Endothelial cell of umbilical vein (primary cell): ENCODE data around the gene PSKH1. TPM values are rescaled to one million over a fixed set of nuclear protein-coding genes. Genes with fewer than 3 reads are reported as not detected.

Experiments
- BruUV-seq: library from RNA; stranded (reverse); fragments of 400-500 nt; replicated peaks from 2 replicates; lab custom pipeline; 2021; lab: Mats Ljungman, UMichigan
- CTCF ChIA-PET: fragments of 300-600, 350-600 bp; sonication (Branson Sonifier 250); formaldehyde crosslinking; loops from one replicate; lab custom pipeline; 2021; ENCODE audit warnings: antibody characterized with exemption, inconsistent platforms; lab: Charles Lee
- POLR2A ChIA-PET: fragments of 300-600, 350-600 bp; sonication (Branson Sonifier 250); formaldehyde crosslinking; loops from one replicate; lab custom pipeline; 2021; ENCODE audit warnings: antibody characterized with exemption, inconsistent platforms; lab: Charles Lee
- DNase-seq: peaks from one replicate; pipeline ENCODE4 v3.0.0-alpha.2; 2011; ENCODE audit warnings: low read depth, low spot score
- FAIRE-seq: peaks from 2 replicates; lab custom pipeline; 2011; peaks lifted over from hg19 to GRCh38; lab: Jason Lieb, UNC
- H2AFZ ChIP-seq: 2 replicates; pipeline ENCODE4 v1.6.0; 2012; ENCODE audit warnings: low read depth, low read length, control low read depth, inconsistent platforms
- H3K27ac ChIP-seq: 2 replicates; pipeline ENCODE4 v1.5.1; 2011; ENCODE audit warnings: low read depth, mild to moderate bottlenecking, control low read depth, low read length, moderate library complexity; ENCODE audit not compliant: insufficient read depth
- H3K27me3 ChIP-seq, 2 experiments: 2 replicates each; pipeline versions ENCODE4 v1.6.0 to v1.6.1; 2011; ENCODE audit warnings: low read length in 2 of 2, mixed read lengths in 1 of 2; ENCODE audit not compliant: control insufficient read depth in 2 of 2, insufficient read depth in 2 of 2
- H3K36me3 ChIP-seq, 2 experiments: 2 replicates in 1 of 2; 3 replicates in 1 of 2; pipeline ENCODE4 v1.5.1; 2011; ENCODE audit warnings: low read length in 2 of 2, mild to moderate bottlenecking in 1 of 2, moderate library complexity in 1 of 2; ENCODE audit not compliant: control insufficient read depth in 2 of 2, insufficient read depth in 2 of 2; ENCODE audit errors: extremely low read depth in 1 of 2
- H3K4me1 ChIP-seq: 3 replicates; pipeline ENCODE4 v1.5.1; 2011; ENCODE audit warnings: mild to moderate bottlenecking, low read length; ENCODE audit not compliant: control insufficient read depth, insufficient read depth; ENCODE audit errors: extremely low read depth
- H3K4me2 ChIP-seq: 2 replicates; pipeline ENCODE4 v1.6.1; 2011; ENCODE audit warnings: low read length, control low read depth, mixed read lengths; ENCODE audit not compliant: insufficient read depth
- H3K4me3 ChIP-seq, 3 experiments: fragments of 200-600 bp in 1 of 3; sonication (generic), shearing (Covaris generic) in 1 of 3; replicated peaks in 1 of 3; 2 replicates each; pipeline ENCODE4 v1.5.1; 2011 to 2016; ENCODE audit warnings: control low read depth in 3 of 3, low read length in 3 of 3, mild to moderate bottlenecking in 2 of 3, inconsistent platforms in 1 of 3, low read depth in 1 of 3, moderate library complexity in 1 of 3; ENCODE audit not compliant: insufficient read depth in 1 of 3
- H3K79me2 ChIP-seq: 2 replicates; pipeline ENCODE4 v1.6.0; 2012; ENCODE audit warnings: low read length, inconsistent platforms; ENCODE audit not compliant: control insufficient read depth, insufficient read depth
- H3K9ac ChIP-seq: replicated peaks from 2 replicates; pipeline ENCODE3; 2011; ENCODE audit warnings: low read length, control low read depth; ENCODE audit not compliant: insufficient read depth; ENCODE audit errors: extremely low read depth
- H3K9me1 ChIP-seq: replicated peaks from 3 replicates; pipeline ENCODE4 v1.6.0; 2011; ENCODE audit warnings: mild to moderate bottlenecking, low read length; ENCODE audit not compliant: control insufficient read depth, insufficient read depth; ENCODE audit errors: extremely low read depth
- H3K9me3 ChIP-seq: replicated peaks from 2 replicates; pipeline ENCODE4 v1.5.1; 2012; ENCODE audit warnings: low read length, inconsistent platforms; ENCODE audit not compliant: control insufficient read depth, insufficient read depth
- H4K20me1 ChIP-seq: replicated peaks from 2 replicates; pipeline ENCODE3; 2011; ENCODE audit warnings: mild to moderate bottlenecking, low read length; ENCODE audit not compliant: control insufficient read depth, insufficient read depth; ENCODE audit errors: extremely low read depth
- EZH2 ChIP-seq: IDR thresholded peaks from 2 replicates; pipeline ENCODE4 v1.6.1; 2012; ENCODE audit warnings: borderline replicate concordance, low read depth, mild to moderate bottlenecking, moderate library complexity, low read length, inconsistent platforms; ENCODE audit not compliant: severe bottlenecking
- FOS ChIP-seq: IDR thresholded peaks from 2 replicates; pipeline ENCODE4 v1.6.1; 2011; ENCODE audit warnings: mild to moderate bottlenecking, low read length, moderate library complexity, borderline replicate concordance; ENCODE audit not compliant: insufficient read depth
- GATA2 ChIP-seq: IDR thresholded peaks from 2 replicates; pipeline ENCODE4 v1.7.0; 2011; ENCODE audit warnings: low read depth, mild to moderate bottlenecking, moderate library complexity, mixed read lengths, low read length; ENCODE audit not compliant: insufficient read length, insufficient read depth
- JUN ChIP-seq: IDR thresholded peaks from 2 replicates; pipeline ENCODE4 v1.6.1; 2011; ENCODE audit warnings: borderline replicate concordance, low read depth; ENCODE audit not compliant: insufficient read length, insufficient read depth
- MAX ChIP-seq: IDR thresholded peaks from 2 replicates; pipeline ENCODE4 v1.6.1; 2011; ENCODE audit not compliant: insufficient read depth, insufficient read length
- MYC ChIP-seq: IDR thresholded peaks from one replicate; pipeline ENCODE4 v1.6.1; 2011; ENCODE audit warnings: mild to moderate bottlenecking, low read depth, low read length
- POLR2A ChIP-seq: IDR thresholded peaks from 2 replicates; pipeline ENCODE4 v1.6.1; 2012; ENCODE audit warnings: low read depth, mild to moderate bottlenecking, control low read depth, low read length
- POLR2AphosphoS5 ChIP-seq: IDR thresholded peaks from 2 replicates; pipeline ENCODE4 v1.6.1; 2012; ENCODE audit warnings: low read depth, mild to moderate bottlenecking, control low read depth, low read length, moderate library complexity; ENCODE audit not compliant: insufficient read depth
- dilution Hi-C: fragments of 300-500 bp; cut with MboI; formaldehyde crosslinking; loops from one replicate; pipeline ENCODE4 v1.15.0; 2019; ENCODE audit warnings: low sequenced_read_pairs; ENCODE audit not compliant: extremely low pct_ligation_motif_present
- intact Hi-C: fragments of 100-400 bp; cut with micrococcal nuclease; formaldehyde crosslinking; loops from one replicate; pipeline ENCODE4 v1.10.0; 2022
- polyA plus RNA-seq, 4 experiments: library from polyadenylated mRNA; depleted of rRNA in 3 of 4; stranded (reverse) in 3 of 4; unstranded in 1 of 4; fragments of >200 nt; gene quantifications; 2 replicates each; pipeline versions ENCODE4 v1.2.1 to v1.2.3, GENCODE V29; 2011 to 2012; ENCODE audit warnings: missing spikeins in 1 of 4
- small RNA-seq: library from RNA; depleted of rRNA; stranded (forward); fragments of <200 nt; gene quantifications from one replicate; pipeline ENCODE3, GENCODE V24; 2012; ENCODE audit warnings: low replicate concordance, low read depth; ENCODE audit not compliant: insufficient read depth, insufficient read length
- total RNA-seq: library from RNA; stranded (reverse); gene quantifications from 2 replicates; pipeline ENCODE4 v1.2.3, GENCODE V29; 2021
- TF ChIP-seq, protein P1 (sequence below), 2 donors: IDR thresholded peaks; 1 replicate in 1 of 2; 2 replicates in 1 of 2; pipeline ENCODE4 v1.5.1; 2011; ENCODE audit warnings: low read length in 2 of 2, mild to moderate bottlenecking in 2 of 2, moderate library complexity in 2 of 2, control low read depth in 1 of 2, inconsistent platforms in 1 of 2, low read depth in 1 of 2; ENCODE audit not compliant: insufficient read depth in 1 of 2; ENCODE audit errors: extremely low read depth in 1 of 2

PSKH1 gene
- total and polyA plus RNA-seq, 2 donors (not counting 3 experiments of a cell fraction or from before 2014, with no cell fraction given) = 25.9 to 42.6 TPM

DNA sequence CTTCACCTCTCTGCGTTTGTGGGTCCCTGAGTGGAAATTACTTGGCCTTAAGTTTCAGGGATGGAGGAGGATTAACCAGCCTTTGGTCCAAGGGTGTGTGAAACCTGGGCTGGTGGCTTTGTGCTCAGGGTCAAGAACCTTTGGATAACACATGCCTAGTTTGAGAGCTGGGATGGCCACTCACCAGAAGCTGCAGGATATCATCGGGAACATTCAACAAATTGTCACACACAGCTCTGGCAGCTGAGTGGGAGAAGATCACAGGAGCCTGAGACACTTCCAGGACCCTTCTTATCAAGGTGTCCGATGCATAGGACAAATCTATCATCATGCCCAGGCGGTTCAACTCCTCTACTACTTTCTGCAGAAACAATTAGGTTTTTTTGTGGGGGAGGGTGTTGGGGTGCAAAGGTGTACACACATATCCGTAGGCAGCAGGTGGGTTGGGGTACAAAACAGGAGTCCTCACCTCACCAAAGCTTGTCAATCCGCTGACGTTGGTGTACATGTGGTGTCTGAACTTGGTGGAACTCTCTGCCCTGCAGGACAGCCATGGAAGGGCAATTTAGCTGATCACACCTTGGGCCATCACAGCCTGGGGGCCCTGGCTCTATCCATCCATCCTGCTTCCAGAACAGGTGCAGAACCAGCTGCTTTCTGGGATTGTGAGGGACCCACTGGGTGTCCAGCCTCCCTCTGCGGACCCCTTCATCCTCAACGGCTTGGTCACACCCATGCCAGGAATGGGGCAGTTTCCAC is 84.6 kb downstream of the PSKH1 start:
- Histone ChIP-seq H3K4me3 (no peak overlapping the region), H3K36me3 (no peaks in the 10 kb centered on the region), H4K20me1 (no peaks in the 10 kb centered on the region), H3K4me2 (no peak overlapping the region), H3K27me3 (peaks cover 0 to 3% of the 10 kb centered on the region in 2 experiments), H3K9me3 (no peaks in the 10 kb centered on the region), H3K79me2 (no peaks in the 10 kb centered on the region), H3K4me1 (no peaks in the 10 kb centered on the region), H3K9me1 (no peaks in the 10 kb centered on the region), H3K9ac (no peak overlapping the region), H3K27ac (no peak overlapping the region), H2AFZ (no peak overlapping the region)
- dilution Hi-C loops (no loop called here), intact Hi-C loops (no loop called here)
- ChIA-PET CTCF (interaction anchor here (1.6 kb wide), 1 partner anchor 63 kb away, joined by 4 read pairs; no protein-coding TSS in a partner anchor), POLR2A (no interaction called here)
- FAIRE-seq (no peak), DNase-seq (no peak)
- no TSS peak for BruUV-seq
- TF ChIP-seq FOS = no peak
- no peak for TF ChIP-seq MYC
- TF ChIP-seq MAX = no peak
- no peak for TF ChIP-seq JUN
- no peak for TF ChIP-seq GATA2
- TF ChIP-seq, protein P1, sequence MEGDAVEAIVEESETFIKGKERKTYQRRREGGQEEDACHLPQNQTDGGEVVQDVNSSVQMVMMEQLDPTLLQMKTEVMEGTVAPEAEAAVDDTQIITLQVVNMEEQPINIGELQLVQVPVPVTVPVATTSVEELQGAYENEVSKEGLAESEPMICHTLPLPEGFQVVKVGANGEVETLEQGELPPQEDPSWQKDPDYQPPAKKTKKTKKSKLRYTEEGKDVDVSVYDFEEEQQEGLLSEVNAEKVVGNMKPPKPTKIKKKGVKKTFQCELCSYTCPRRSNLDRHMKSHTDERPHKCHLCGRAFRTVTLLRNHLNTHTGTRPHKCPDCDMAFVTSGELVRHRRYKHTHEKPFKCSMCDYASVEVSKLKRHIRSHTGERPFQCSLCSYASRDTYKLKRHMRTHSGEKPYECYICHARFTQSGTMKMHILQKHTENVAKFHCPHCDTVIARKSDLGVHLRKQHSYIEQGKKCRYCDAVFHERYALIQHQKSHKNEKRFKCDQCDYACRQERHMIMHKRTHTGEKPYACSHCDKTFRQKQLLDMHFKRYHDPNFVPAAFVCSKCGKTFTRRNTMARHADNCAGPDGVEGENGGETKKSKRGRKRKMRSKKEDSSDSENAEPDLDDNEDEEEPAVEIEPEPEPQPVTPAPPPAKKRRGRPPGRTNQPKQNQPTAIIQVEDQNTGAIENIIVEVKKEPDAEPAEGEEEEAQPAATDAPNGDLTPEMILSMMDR (IDR thresholded peaks at IDR 0.05; ENCODE audit: extremely low read depth in 1 of 2, insufficient read depth in 1 of 2, low read depth in 1 of 2, low read length in 2 of 2) = no peak
- no peak for TF ChIP-seq EZH2
- no peak for TF ChIP-seq POLR2AphosphoS5
- TF ChIP-seq POLR2A = no peak

Small RNA genes within 50 kb of the gene (small RNA-seq; reads per million reads assigned to genes)
- gene AC040162.2 = not detected
- not detected for gene NRN1L

Other genes starting within 250 kb of the PSKH1 start
- gene CARMIL2, start 248.1 kb upstream of the PSKH1 start, total RNA-seq = 2.2 and 2.7 TPM in 2 replicates
- 0.65 and 0.95 TPM in 2 replicates for gene CARMIL2, start 248.1 kb upstream of the PSKH1 start, polyA plus RNA-seq
- 24.4 and 26.9 TPM in 2 replicates for gene ACD, start 233.0 kb upstream of the PSKH1 start, total RNA-seq
- gene ACD, start 233.0 kb upstream of the PSKH1 start, polyA plus RNA-seq = 36.0 and 45.1 TPM in 2 replicates
- 1.3 and 1.7 TPM in 2 replicates for gene PARD6A, start 232.3 kb upstream of the PSKH1 start, total RNA-seq
- 2.9 and 4.3 TPM in 2 replicates for gene PARD6A, start 232.3 kb upstream of the PSKH1 start, polyA plus RNA-seq
- gene ENKD1, start 226.5 kb upstream of the PSKH1 start, total RNA-seq = 17.3 and 17.5 TPM in 2 replicates
- gene ENKD1, start 226.5 kb upstream of the PSKH1 start, polyA plus RNA-seq = 16.7 and 21.9 TPM in 2 replicates
- 0.62 and 1.2 TPM in 2 replicates for gene C16orf86, start 226.4 kb upstream of the PSKH1 start, total RNA-seq
- gene C16orf86, start 226.4 kb upstream of the PSKH1 start, polyA plus RNA-seq = 0.80 and 0.98 TPM in 2 replicates
- 43.7 and 47.5 TPM in 2 replicates for gene GFOD2, start 173.9 kb upstream of the PSKH1 start, total RNA-seq
- gene GFOD2, start 173.9 kb upstream of the PSKH1 start, polyA plus RNA-seq = 36.7 and 38.1 TPM in 2 replicates
- 20.6 and 25.6 TPM in 2 replicates for gene RANBP10, start 86.7 kb upstream of the PSKH1 start, total RNA-seq
- 28.3 and 28.8 TPM in 2 replicates for gene RANBP10, start 86.7 kb upstream of the PSKH1 start, polyA plus RNA-seq
- 0.95 and 1.0 TPM in 2 replicates for gene TSNAXIP1, start 86.4 kb upstream of the PSKH1 start, total RNA-seq
- gene TSNAXIP1, start 86.4 kb upstream of the PSKH1 start, polyA plus RNA-seq = 1.0 and 1.2 TPM in 2 replicates
- 22.6 and 24.0 TPM in 2 replicates for gene THAP11, start 50.9 kb upstream of the PSKH1 start, total RNA-seq
- 25.9 and 27.5 TPM in 2 replicates for gene THAP11, start 50.9 kb upstream of the PSKH1 start, polyA plus RNA-seq
- 199 and 208 TPM in 2 replicates for gene NUTF2, start 46.3 kb upstream of the PSKH1 start, total RNA-seq
- 273 and 425 TPM in 2 replicates for gene NUTF2, start 46.3 kb upstream of the PSKH1 start, polyA plus RNA-seq
- 57.5 and 60.3 TPM in 2 replicates for gene CENPT, start 45.6 kb upstream of the PSKH1 start, total RNA-seq
- gene CENPT, start 45.6 kb upstream of the PSKH1 start, polyA plus RNA-seq = 61.3 and 70.3 TPM in 2 replicates
- gene EDC4, start 20.2 kb upstream of the PSKH1 start, total RNA-seq = 68.0 and 81.2 TPM in 2 replicates
- 57.5 and 71.6 TPM in 2 replicates for gene EDC4, start 20.2 kb upstream of the PSKH1 start, polyA plus RNA-seq
- gene NRN1L, start 8.4 kb upstream of the PSKH1 start, total RNA-seq = not detected in 2 replicates
- gene NRN1L, start 8.4 kb upstream of the PSKH1 start, polyA plus RNA-seq = 0.37 and 1.0 TPM in 2 replicates
- gene CTRL, start 38.6 kb downstream of the PSKH1 start, total RNA-seq = 1.0 and 1.8 TPM in 2 replicates
- 1.1 TPM in 2 replicates for gene CTRL, start 38.6 kb downstream of the PSKH1 start, polyA plus RNA-seq
- 32.7 and 40.8 TPM in 2 replicates for gene PSMB10, start 43.6 kb downstream of the PSKH1 start, total RNA-seq
- 54.7 and 80.3 TPM in 2 replicates for gene PSMB10, start 43.6 kb downstream of the PSKH1 start, polyA plus RNA-seq
- gene LCAT, start 50.9 kb downstream of the PSKH1 start, total RNA-seq = 44.9 and 46.1 TPM in 2 replicates
- gene LCAT, start 50.9 kb downstream of the PSKH1 start, polyA plus RNA-seq = 22.6 and 32.5 TPM in 2 replicates
- gene SLC12A4, start 75.4 kb downstream of the PSKH1 start, total RNA-seq = 99.0 and 114 TPM in 2 replicates
- gene SLC12A4, start 75.4 kb downstream of the PSKH1 start, polyA plus RNA-seq = 110 and 124 TPM in 2 replicates
- not detected in 2 replicates for gene DPEP3, start 87.2 kb downstream of the PSKH1 start, total RNA-seq
- gene DPEP3, start 87.2 kb downstream of the PSKH1 start, polyA plus RNA-seq = 0.03 and 0.06 TPM in 2 replicates
- 0.18 and 0.27 TPM in 2 replicates for gene DPEP2, start 106.2 kb downstream of the PSKH1 start, total RNA-seq
- gene DPEP2, start 106.2 kb downstream of the PSKH1 start, polyA plus RNA-seq = 1.7 and 1.8 TPM in 2 replicates
- gene DPEP2NB, start 122.7 kb downstream of the PSKH1 start, total RNA-seq = not detected in 2 replicates
- gene DPEP2NB, start 122.7 kb downstream of the PSKH1 start, polyA plus RNA-seq = not detected in 2 replicates
- 7.9 and 8.4 TPM in 2 replicates for gene DDX28, start 130.0 kb downstream of the PSKH1 start, total RNA-seq
- 12.5 and 14.9 TPM in 2 replicates for gene DDX28, start 130.0 kb downstream of the PSKH1 start, polyA plus RNA-seq
- gene DUS2, start 130.0 kb downstream of the PSKH1 start, total RNA-seq = 20.3 and 21.7 TPM in 2 replicates
- gene DUS2, start 130.0 kb downstream of the PSKH1 start, polyA plus RNA-seq = 14.7 and 16.4 TPM in 2 replicates
- 30.5 and 33.1 TPM in 2 replicates for gene NFATC3, start 192.1 kb downstream of the PSKH1 start, total RNA-seq
- gene NFATC3, start 192.1 kb downstream of the PSKH1 start, polyA plus RNA-seq = 15.6 and 15.8 TPM in 2 replicates